Adrenal gland (tissue), 5 donors: ENCODE data around the gene ATF7IP.

Experiments used
- CTCF ChIP-seq, 6 experiments: fragments of 450-650 bp in 4 of 6; fragments of 200-600 bp in 2 of 6; sonication (generic) in 1 of 6; IDR thresholded peaks; 1 replicate in 5 of 6; 2 replicates in 1 of 6; pipeline versions ENCODE4 v1.5.1 to v1.8.0; 2016 to 2021; ENCODE audit warnings: antibody characterized with exemption in 6 of 6, mild to moderate bottlenecking in 2 of 6, moderate library complexity in 1 of 6
- POLR2A ChIP-seq, 2 donors: fragments of 450-650 bp; IDR thresholded peaks; one replicate each; pipeline ENCODE4 v1.6.1; 2017; ENCODE audit warnings: antibody characterized with exemption in 2 of 2, mild to moderate bottlenecking in 2 of 2, moderate library complexity in 1 of 2
- donor health status: DM: no; HTN: no; CAD: no.

GRCh38 chr12:14452336-14452735 is 86.9 kb downstream of the ATF7IP start:
- TF ChIP-seq CTCF (IDR thresholded peaks at IDR 0.05) (no peak), POLR2A (IDR thresholded peaks at IDR 0.05) (no peak)
